ENCODE measurements around the gene DPT. TPM values are rescaled to one million over a fixed set of nuclear protein-coding genes. Genes with fewer than 3 reads are reported as not detected.

DPT gene
- polyA plus RNA-seq, 1 experiment: not detected

- TF ChIP-seq, protein P1, sequence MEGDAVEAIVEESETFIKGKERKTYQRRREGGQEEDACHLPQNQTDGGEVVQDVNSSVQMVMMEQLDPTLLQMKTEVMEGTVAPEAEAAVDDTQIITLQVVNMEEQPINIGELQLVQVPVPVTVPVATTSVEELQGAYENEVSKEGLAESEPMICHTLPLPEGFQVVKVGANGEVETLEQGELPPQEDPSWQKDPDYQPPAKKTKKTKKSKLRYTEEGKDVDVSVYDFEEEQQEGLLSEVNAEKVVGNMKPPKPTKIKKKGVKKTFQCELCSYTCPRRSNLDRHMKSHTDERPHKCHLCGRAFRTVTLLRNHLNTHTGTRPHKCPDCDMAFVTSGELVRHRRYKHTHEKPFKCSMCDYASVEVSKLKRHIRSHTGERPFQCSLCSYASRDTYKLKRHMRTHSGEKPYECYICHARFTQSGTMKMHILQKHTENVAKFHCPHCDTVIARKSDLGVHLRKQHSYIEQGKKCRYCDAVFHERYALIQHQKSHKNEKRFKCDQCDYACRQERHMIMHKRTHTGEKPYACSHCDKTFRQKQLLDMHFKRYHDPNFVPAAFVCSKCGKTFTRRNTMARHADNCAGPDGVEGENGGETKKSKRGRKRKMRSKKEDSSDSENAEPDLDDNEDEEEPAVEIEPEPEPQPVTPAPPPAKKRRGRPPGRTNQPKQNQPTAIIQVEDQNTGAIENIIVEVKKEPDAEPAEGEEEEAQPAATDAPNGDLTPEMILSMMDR (IDR thresholded peaks at IDR 0.05; ENCODE audit: low read depth, low read length): no peak
- no peaks in the 10 kb centered on the region for H3K27me3 ChIP-seq (ENCODE audit: control insufficient read depth, insufficient read depth, low read length)
- H3K4me3 ChIP-seq (ENCODE audit: low read depth, low read length): no peak overlapping the region
- POLR2A ChIA-PET: no interaction called here
- no peak for DNase-seq (ENCODE audit: low read depth, low spot score)
- no peaks in the 10 kb centered on the region for H3K9me3 ChIP-seq (ENCODE audit: control insufficient read depth, insufficient read depth, low read length)
- CTCF ChIA-PET: no interaction called here
- H3K27ac ChIP-seq (ENCODE audit: low read depth, low read length): no peak overlapping the region
These were observed 22.2 kb upstream of the DPT start for GRCh38 chr1:168751195-168751650.

DNA sequence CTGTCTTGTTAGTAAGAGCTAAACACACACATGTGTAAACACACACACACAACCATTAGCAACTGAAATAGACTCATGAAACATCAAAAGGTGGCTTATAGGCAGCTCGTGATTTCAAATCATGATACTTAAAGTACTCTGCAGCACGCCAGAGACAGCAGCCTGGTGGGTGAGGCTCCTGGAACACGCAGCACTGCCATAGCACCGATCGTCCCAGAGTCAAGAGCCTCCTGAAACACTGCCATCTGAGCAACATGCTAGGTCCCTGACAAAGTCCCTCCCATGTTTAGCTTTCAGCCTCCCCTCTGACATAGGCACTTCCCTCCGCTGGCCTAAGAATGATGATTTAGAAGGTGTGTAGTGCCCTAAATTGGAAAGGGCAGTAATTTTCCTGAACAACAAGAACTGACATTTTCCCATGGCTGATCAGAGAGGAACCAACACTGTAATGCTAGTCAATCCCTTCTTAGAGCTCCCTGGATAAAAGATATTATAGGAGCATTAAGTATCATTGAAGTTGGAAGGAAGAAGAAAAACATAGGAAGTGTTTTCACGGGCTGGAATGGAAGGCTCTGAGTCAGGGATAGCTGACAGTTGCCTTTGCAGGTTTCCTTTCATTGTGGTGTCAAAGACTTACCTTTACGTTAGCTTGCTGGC, 14.1 kb upstream of the DPT start:
- TF ChIP-seq, protein P1 (IDR thresholded peaks at IDR 0.05; ENCODE audit: low read depth, low read length): no peak
- CTCF ChIA-PET: no interaction called here
- POLR2A ChIA-PET: no interaction called here
- no peak for DNase-seq (ENCODE audit: low read depth, low spot score)
- Histone ChIP-seq H3K9me3 (ENCODE audit: control insufficient read depth, insufficient read depth, low read length) (no peaks in the 10 kb centered on the region), H3K4me3 (ENCODE audit: low read depth, low read length) (no peak overlapping the region), H3K27ac (ENCODE audit: low read depth, low read length) (no peak overlapping the region), H3K27me3 (ENCODE audit: control insufficient read depth, insufficient read depth, low read length) (no peaks in the 10 kb centered on the region)

GRCh38 chr1:168742386-168742785, 13.4 kb upstream of the DPT start:
- Histone ChIP-seq H3K9me3 (ENCODE audit: control insufficient read depth, insufficient read depth, low read length) (no peaks in the 10 kb centered on the region), H3K27me3 (ENCODE audit: control insufficient read depth, insufficient read depth, low read length) (no peaks in the 10 kb centered on the region), H3K27ac (ENCODE audit: low read depth, low read length) (no peak overlapping the region), H3K4me3 (ENCODE audit: low read depth, low read length) (no peak overlapping the region)
- TF ChIP-seq, protein P1 (IDR thresholded peaks at IDR 0.05; ENCODE audit: low read depth, low read length): no peak
- CTCF ChIA-PET: no interaction called here
- DNase-seq (ENCODE audit: low read depth, low spot score): no peak
- POLR2A ChIA-PET: no interaction called here

DNA sequence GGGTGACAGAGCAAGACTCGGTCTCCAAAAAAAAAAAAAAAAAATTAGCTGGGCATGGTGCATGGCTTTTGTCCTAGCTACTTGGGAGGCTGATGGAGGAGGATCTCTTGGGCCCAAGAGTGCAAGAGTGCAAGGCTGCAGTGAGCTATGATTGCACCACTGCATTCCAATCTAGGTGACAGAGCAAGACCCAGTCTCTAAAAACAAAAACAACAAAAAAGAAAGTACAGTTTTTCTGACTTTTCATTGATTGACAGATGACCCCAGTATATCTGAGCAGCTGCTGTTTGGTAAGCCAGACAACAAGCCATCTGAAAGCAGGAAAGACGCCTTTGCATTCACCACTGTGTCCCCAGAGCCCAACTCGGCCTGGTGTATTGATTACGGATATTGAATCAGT, 10.9 kb upstream of the DPT start:
- H3K4me3 ChIP-seq (ENCODE audit: low read depth, low read length): no peak overlapping the region
- no peaks in the 10 kb centered on the region for H3K27me3 ChIP-seq (ENCODE audit: control insufficient read depth, insufficient read depth, low read length)
- H3K9me3 ChIP-seq (ENCODE audit: control insufficient read depth, insufficient read depth, low read length): no peaks in the 10 kb centered on the region
- DNase-seq (ENCODE audit: low read depth, low spot score): no peak
- TF ChIP-seq, protein P1 (IDR thresholded peaks at IDR 0.05; ENCODE audit: low read depth, low read length): no peak
- H3K27ac ChIP-seq (ENCODE audit: low read depth, low read length): no peak overlapping the region
- POLR2A ChIA-PET: no interaction called here
- CTCF ChIA-PET: no interaction called here

- H3K27me3 ChIP-seq (ENCODE audit: control insufficient read depth, insufficient read depth, low read length): no peaks in the 10 kb centered on the region
- ChIA-PET CTCF (no interaction called here), POLR2A (no interaction called here)
- H3K9me3 ChIP-seq (ENCODE audit: control insufficient read depth, insufficient read depth, low read length): no peaks in the 10 kb centered on the region
- H3K27ac ChIP-seq (ENCODE audit: low read depth, low read length): no peak overlapping the region
- TF ChIP-seq, protein P1 (IDR thresholded peaks at IDR 0.05; ENCODE audit: low read depth, low read length): no peak
- no peak overlapping the region for H3K4me3 ChIP-seq (ENCODE audit: low read depth, low read length)
- no peak for DNase-seq (ENCODE audit: low read depth, low spot score)
These were observed 7.5 kb upstream of the DPT start for GRCh38 chr1:168736520-168736919.
